MM.1S (cell line): ENCODE data around the gene DAP.

Experiments used
- DNase-seq: peaks from one replicate; pipeline ENCODE4 v3.0.0-alpha.2; 2015
- H2AFZ ChIP-seq: fragments of 300-600 bp; sonication (generic); 2 replicates; pipeline ENCODE4 v1.6.0; 2016; ENCODE audit warnings: antibody characterized with exemption, low read length
- H3F3A ChIP-seq: fragments of 300-600 bp; sonication (generic); 2 replicates; pipeline ENCODE4 v1.6.1; 2016; ENCODE audit warnings: mild to moderate bottlenecking, antibody characterized with exemption, low read length, moderate library complexity, mixed read lengths; ENCODE audit not compliant: insufficient read depth
- H3K27ac ChIP-seq: fragments of 300-600 bp; sonication (generic); 2 replicates; pipeline ENCODE4 v1.5.1; 2016; ENCODE audit warnings: mild to moderate bottlenecking, low read length
- H3K27me3 ChIP-seq: fragments of 300-600 bp; sonication (generic); replicated peaks from 2 replicates; pipeline ENCODE4 v1.6.0; 2016; ENCODE audit warnings: low read length; ENCODE audit not compliant: insufficient read depth
- H3K36me3 ChIP-seq: fragments of 300-600 bp; sonication (generic); replicated peaks from 2 replicates; pipeline ENCODE4 v1.6.1; 2016; ENCODE audit warnings: mild to moderate bottlenecking, low read length, mixed read lengths; ENCODE audit not compliant: insufficient read depth
- H3K4me1 ChIP-seq: fragments of 300-600 bp; sonication (generic); 2 replicates; pipeline ENCODE4 v1.6.1; 2016; ENCODE audit warnings: low read length, mixed read lengths
- H3K4me2 ChIP-seq: fragments of 300-600 bp; sonication (generic); 2 replicates; pipeline ENCODE4 v1.6.0; 2016; ENCODE audit warnings: low read depth, low read length
- H3K4me3 ChIP-seq: fragments of 300-600 bp; sonication (generic); 2 replicates; pipeline ENCODE4 v1.5.1; 2016; ENCODE audit warnings: low read length, mixed read lengths
- H3K79me2 ChIP-seq: fragments of 300-600 bp; sonication (generic); 2 replicates; pipeline ENCODE4 v1.6.1; 2016; ENCODE audit warnings: mixed run types, low read length, mixed read lengths
- H3K9ac ChIP-seq: fragments of 300-600 bp; sonication (generic); 2 replicates; pipeline ENCODE4 v1.6.1; 2016; ENCODE audit warnings: low read length, mixed read lengths
- H3K9me2 ChIP-seq: fragments of 300-600 bp; sonication (generic); replicated peaks from 2 replicates; pipeline ENCODE4 v1.6.1; 2016; ENCODE audit warnings: mild to moderate bottlenecking, low read length, mixed read lengths; ENCODE audit not compliant: insufficient read depth
- H3K9me3 ChIP-seq: fragments of 300-600 bp; sonication (generic); replicated peaks from 2 replicates; pipeline ENCODE4 v1.6.1; 2016; ENCODE audit warnings: mild to moderate bottlenecking, low read length, mixed read lengths; ENCODE audit not compliant: insufficient read depth
- H4K20me1 ChIP-seq: fragments of 300-600 bp; sonication (generic); 2 replicates; pipeline ENCODE4 v1.6.1; 2016; ENCODE audit warnings: mild to moderate bottlenecking, low read length, moderate library complexity, mixed read lengths; ENCODE audit not compliant: insufficient read depth
- EZH2 ChIP-seq: fragments of 300-600 bp; sonication (generic); optimal IDR thresholded peaks from 2 replicates; pipeline ENCODE3; 2017; ENCODE audit warnings: low read depth, mild to moderate bottlenecking, antibody characterized with exemption, low read length, mixed read lengths
- EZH2phosphoT487 ChIP-seq: fragments of 300-600 bp; sonication (generic); IDR thresholded peaks from 2 replicates; pipeline ENCODE4 v1.6.1; 2018; ENCODE audit warnings: antibody characterized with exemption, low read length
- TF ChIP-seq, protein P1 (sequence below): fragments of 300-600 bp; sonication (generic); IDR thresholded peaks from 2 replicates; pipeline ENCODE4 v1.5.1; 2016; ENCODE audit warnings: antibody characterized with exemption, low read length, mixed read lengths

Gene DAP

DNA sequence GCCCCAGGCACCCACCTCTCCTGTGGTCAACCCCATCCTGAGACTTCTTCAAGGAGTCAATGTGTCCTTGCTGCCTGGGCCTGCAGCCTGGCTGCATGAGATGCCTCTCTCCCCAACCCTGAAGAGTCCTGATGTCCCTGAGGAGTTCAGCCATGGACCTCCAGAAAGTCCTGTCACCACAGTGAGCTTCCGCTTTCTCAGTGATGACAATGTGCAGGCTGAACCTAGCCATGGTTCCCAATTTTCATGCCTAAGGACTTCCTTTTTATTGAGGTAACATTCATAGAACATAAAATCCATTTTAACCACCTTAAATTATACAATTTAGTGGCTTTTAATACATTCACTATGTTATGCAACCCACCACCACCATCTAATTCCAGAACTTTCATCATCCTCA lies 29.1 kb downstream of the DAP start:
- TF ChIP-seq EZH2 (no peak), EZH2phosphoT487 (no peak)
- TF ChIP-seq, protein P1, sequence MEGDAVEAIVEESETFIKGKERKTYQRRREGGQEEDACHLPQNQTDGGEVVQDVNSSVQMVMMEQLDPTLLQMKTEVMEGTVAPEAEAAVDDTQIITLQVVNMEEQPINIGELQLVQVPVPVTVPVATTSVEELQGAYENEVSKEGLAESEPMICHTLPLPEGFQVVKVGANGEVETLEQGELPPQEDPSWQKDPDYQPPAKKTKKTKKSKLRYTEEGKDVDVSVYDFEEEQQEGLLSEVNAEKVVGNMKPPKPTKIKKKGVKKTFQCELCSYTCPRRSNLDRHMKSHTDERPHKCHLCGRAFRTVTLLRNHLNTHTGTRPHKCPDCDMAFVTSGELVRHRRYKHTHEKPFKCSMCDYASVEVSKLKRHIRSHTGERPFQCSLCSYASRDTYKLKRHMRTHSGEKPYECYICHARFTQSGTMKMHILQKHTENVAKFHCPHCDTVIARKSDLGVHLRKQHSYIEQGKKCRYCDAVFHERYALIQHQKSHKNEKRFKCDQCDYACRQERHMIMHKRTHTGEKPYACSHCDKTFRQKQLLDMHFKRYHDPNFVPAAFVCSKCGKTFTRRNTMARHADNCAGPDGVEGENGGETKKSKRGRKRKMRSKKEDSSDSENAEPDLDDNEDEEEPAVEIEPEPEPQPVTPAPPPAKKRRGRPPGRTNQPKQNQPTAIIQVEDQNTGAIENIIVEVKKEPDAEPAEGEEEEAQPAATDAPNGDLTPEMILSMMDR, result no peak
- H3K9me2 ChIP-seq, result no peaks in the 10 kb centered on the region
- no peaks in the 10 kb centered on the region for H3K36me3 ChIP-seq
- no peak overlapping the region for H3K4me3 ChIP-seq
- no peak overlapping the region for H2AFZ ChIP-seq
- DNase-seq, result no peak
- H3K27ac ChIP-seq, result no peak overlapping the region
- H3K4me2 ChIP-seq, result no peak overlapping the region
- 0 out of 2 replicates have a peak, but pooled peaks cover 2% of the 10 kb centered on the region for H3K79me2 ChIP-seq
- H3F3A ChIP-seq, result no peaks in the 10 kb centered on the region
- no peaks in the 10 kb centered on the region for H3K9me3 ChIP-seq
- H4K20me1 ChIP-seq, result no peaks in the 10 kb centered on the region
- H3K4me1 ChIP-seq, result no peaks in the 10 kb centered on the region
- no peak overlapping the region for H3K9ac ChIP-seq
- H3K27me3 ChIP-seq, result no peaks in the 10 kb centered on the region

DNA sequence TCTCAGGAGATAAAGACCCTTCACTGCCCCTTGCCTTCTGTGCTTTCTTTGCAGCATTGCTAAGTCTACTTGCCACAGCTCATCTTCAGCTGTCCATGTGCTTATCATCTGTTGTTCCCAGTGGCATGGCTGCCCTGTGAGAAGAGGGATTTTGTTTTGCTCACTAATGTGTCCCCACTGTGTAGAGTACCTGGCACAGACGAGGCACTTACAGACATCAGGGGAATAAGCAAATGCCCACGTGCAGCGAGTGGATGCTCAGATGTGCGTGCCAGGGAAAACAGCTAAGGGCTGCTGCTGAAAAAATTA lies 31.0 kb downstream of the DAP start:
- Histone ChIP-seq H3K79me2 (no peaks in the 10 kb centered on the region), H3K27ac (no peak overlapping the region), H3K9me3 (no peaks in the 10 kb centered on the region), H3F3A (no peaks in the 10 kb centered on the region), H3K36me3 (no peaks in the 10 kb centered on the region), H4K20me1 (no peaks in the 10 kb centered on the region), H3K27me3 (no peaks in the 10 kb centered on the region), H3K9me2 (no peaks in the 10 kb centered on the region), H3K4me2 (no peak overlapping the region), H3K4me3 (no peak overlapping the region), H2AFZ (no peak overlapping the region), H3K9ac (no peak overlapping the region), H3K4me1 (no peaks in the 10 kb centered on the region)
- no peak for DNase-seq
- TF ChIP-seq, protein P1, result no peak
- TF ChIP-seq EZH2phosphoT487 (no peak), EZH2 (no peak)

DNA sequence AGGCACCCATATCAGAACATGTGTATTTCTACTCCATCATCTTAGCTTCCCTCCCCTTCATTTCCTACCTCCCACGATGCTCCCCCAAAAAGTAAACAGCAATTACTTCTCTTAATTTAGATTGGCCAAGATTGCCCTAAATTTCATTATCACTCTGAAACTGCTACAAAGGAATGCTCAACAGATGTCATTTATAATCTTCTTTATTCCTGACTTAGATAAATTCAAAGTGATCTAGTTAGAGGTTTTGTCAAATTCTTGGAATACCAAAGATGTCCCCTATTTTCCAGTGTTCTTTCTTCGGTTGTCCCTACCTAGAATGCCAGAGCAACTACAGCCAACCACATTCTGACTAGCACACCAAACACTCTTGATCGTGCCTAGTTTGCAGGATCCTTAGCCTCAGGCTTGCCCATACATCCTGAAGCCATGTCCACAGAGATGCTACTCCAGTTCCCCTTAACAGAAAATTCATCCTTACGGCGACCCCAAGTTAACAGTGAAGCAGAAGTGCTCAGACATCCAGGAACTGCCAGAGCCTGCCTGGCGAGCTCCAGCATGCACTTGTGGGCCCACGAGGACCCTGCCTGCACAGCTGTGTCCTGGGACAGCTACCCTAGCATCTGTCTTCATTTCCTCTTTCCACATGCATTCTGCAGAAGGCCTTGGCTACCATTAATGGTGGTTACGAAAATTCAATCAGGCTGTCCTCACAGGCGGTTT lies 31.6 kb downstream of the DAP start:
- Histone ChIP-seq H4K20me1 (no peaks in the 10 kb centered on the region), H3K9ac (no peak overlapping the region), H3F3A (no peaks in the 10 kb centered on the region), H3K36me3 (no peaks in the 10 kb centered on the region), H3K27me3 (no peaks in the 10 kb centered on the region), H3K79me2 (no peaks in the 10 kb centered on the region), H3K9me3 (no peaks in the 10 kb centered on the region), H3K27ac (no peak overlapping the region), H3K4me1 (no peaks in the 10 kb centered on the region), H3K4me3 (no peak overlapping the region), H2AFZ (no peak overlapping the region), H3K9me2 (no peaks in the 10 kb centered on the region), H3K4me2 (no peak overlapping the region)
- TF ChIP-seq, protein P1, result no peak
- TF ChIP-seq EZH2phosphoT487 (no peak), EZH2 (no peak)
- DNase-seq, result no peak
